Smooth muscle cell (in vitro differentiated cells): ENCODE measurements around the gene KIAA0586. TPM values are rescaled to one million over a fixed set of nuclear protein-coding genes. Genes with fewer than 3 reads are reported as not detected.

Experiments
- DNase-seq: peaks from one replicate; lab custom pipeline; 2025; ENCODE audit not compliant: unreplicated experiment; lab: John Stamatoyannopoulos, UW
- H2AFZ ChIP-seq: fragments of 200-600 bp; sonication (generic); 2 replicates; pipeline ENCODE4 v1.6.0; 2016; ENCODE audit warnings: antibody characterized with exemption, low read depth, mild to moderate bottlenecking
- H3F3A ChIP-seq: fragments of 200-600 bp; sonication (generic); 2 replicates; pipeline ENCODE4 v1.6.0; 2017; ENCODE audit warnings: antibody characterized with exemption, low read depth
- H3K27ac ChIP-seq: fragments of 200-600 bp; sonication (generic); 2 replicates; pipeline ENCODE4 v1.5.1; 2016; ENCODE audit warnings: low read depth, mild to moderate bottlenecking
- H3K27me3 ChIP-seq: fragments of 200-600 bp; sonication (generic); 2 replicates; pipeline ENCODE4 v1.6.1; 2016; ENCODE audit warnings: low read depth, mild to moderate bottlenecking
- H3K36me3 ChIP-seq: fragments of 200-600 bp; sonication (generic); 2 replicates; pipeline ENCODE4 v1.5.1; 2016; ENCODE audit warnings: low read depth
- H3K4me1 ChIP-seq: fragments of 200-600 bp; sonication (generic); 2 replicates; pipeline ENCODE4 v1.5.1; 2016; ENCODE audit warnings: low read depth
- H3K4me2 ChIP-seq: fragments of 200-600 bp; sonication (generic); 2 replicates; pipeline ENCODE4 v1.6.0; 2016; ENCODE audit warnings: mild to moderate bottlenecking
- H3K4me3 ChIP-seq: fragments of 200-600 bp; sonication (generic); 2 replicates; pipeline ENCODE4 v1.5.1; 2016; ENCODE audit warnings: mild to moderate bottlenecking
- H3K79me2 ChIP-seq: fragments of 200-600 bp; sonication (generic); 2 replicates; pipeline ENCODE4 v1.6.0; 2016; ENCODE audit warnings: low read depth, mild to moderate bottlenecking
- H3K9ac ChIP-seq: fragments of 200-600 bp; sonication (generic); 2 replicates; pipeline ENCODE4 v1.6.0; 2016; ENCODE audit warnings: low read depth
- H3K9me3 ChIP-seq: fragments of 200-600 bp; sonication (generic); replicated peaks from 2 replicates; pipeline ENCODE4 v1.5.1; 2016; ENCODE audit warnings: low read depth
- H4K20me1 ChIP-seq: fragments of 200-600 bp; sonication (generic); 2 replicates; pipeline ENCODE4 v1.6.0; 2016; ENCODE audit warnings: low read depth
- WGBS: methylation state at CpG from one replicate; pipeline ENCODE4 v1.1.7; 2016; ENCODE audit warnings: low lambda C conversion rate; 5-methylcytosine and 5-hydroxymethylcytosine counted together
- polyA plus RNA-seq: library from polyadenylated mRNA; unstranded; fragments of >200 nt; fragmentation: Nextera tagmentation; extraction: Ambion mirVana; gene quantifications from 2 replicates; pipeline ENCODE4 v1.2.1, GENCODE V29; 2016
- total RNA-seq: library from RNA; depleted of rRNA; stranded (reverse); fragments of >200 nt; gene quantifications from 2 replicates; pipeline ENCODE4 v1.2.3, GENCODE V29; 2014
- TF ChIP-seq, protein P1 (sequence below): fragments of 200-600 bp; sonication (generic); IDR thresholded peaks from 2 replicates; pipeline ENCODE4 v1.5.1; 2017; ENCODE audit warnings: borderline replicate concordance, mild to moderate bottlenecking, antibody characterized with exemption; ENCODE audit not compliant: insufficient read depth, poor library complexity, severe bottlenecking

KIAA0586 gene
- total and polyA plus RNA-seq, 2 experiments from 2014 or later: 6.5 to 20.0 TPM

DNA sequence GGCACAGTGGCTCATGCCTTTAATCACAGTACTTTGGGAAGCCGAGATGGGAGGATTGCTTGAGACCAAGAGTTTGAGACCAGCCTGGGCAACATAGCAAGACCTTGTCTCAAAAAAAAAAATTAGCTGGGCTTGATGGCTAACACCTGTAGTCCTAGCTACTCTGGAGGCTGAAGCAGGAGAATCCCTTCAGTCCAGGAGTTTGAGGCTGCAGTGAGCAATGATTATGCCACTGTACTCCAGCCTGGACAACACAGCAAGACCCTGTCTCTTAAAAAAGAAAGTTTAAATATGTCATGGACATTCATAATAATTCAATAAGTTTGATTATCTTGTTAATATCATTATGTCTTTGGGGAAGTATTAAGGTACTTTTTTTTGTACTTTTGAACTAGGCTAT, 38.9 kb downstream of the KIAA0586 start:
- Histone ChIP-seq H3K4me2 (no peak overlapping the region), H3K79me2 (no peaks in the 10 kb centered on the region), H3K4me3 (no peak overlapping the region), H3K27ac (no peak overlapping the region), H4K20me1 (no peaks in the 10 kb centered on the region), H3K9me3 (no peaks in the 10 kb centered on the region), H3F3A (no peaks in the 10 kb centered on the region), H2AFZ (no peak overlapping the region), H3K27me3 (no peaks in the 10 kb centered on the region), H3K9ac (no peak overlapping the region), H3K36me3 (no peaks in the 10 kb centered on the region), H3K4me1 (no peaks in the 10 kb centered on the region)
- DNase-seq: no peak
- 100% methylated on average over 1 of the region's 1 CpG for WGBS
- TF ChIP-seq, protein P1, sequence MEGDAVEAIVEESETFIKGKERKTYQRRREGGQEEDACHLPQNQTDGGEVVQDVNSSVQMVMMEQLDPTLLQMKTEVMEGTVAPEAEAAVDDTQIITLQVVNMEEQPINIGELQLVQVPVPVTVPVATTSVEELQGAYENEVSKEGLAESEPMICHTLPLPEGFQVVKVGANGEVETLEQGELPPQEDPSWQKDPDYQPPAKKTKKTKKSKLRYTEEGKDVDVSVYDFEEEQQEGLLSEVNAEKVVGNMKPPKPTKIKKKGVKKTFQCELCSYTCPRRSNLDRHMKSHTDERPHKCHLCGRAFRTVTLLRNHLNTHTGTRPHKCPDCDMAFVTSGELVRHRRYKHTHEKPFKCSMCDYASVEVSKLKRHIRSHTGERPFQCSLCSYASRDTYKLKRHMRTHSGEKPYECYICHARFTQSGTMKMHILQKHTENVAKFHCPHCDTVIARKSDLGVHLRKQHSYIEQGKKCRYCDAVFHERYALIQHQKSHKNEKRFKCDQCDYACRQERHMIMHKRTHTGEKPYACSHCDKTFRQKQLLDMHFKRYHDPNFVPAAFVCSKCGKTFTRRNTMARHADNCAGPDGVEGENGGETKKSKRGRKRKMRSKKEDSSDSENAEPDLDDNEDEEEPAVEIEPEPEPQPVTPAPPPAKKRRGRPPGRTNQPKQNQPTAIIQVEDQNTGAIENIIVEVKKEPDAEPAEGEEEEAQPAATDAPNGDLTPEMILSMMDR: no peak

DNA sequence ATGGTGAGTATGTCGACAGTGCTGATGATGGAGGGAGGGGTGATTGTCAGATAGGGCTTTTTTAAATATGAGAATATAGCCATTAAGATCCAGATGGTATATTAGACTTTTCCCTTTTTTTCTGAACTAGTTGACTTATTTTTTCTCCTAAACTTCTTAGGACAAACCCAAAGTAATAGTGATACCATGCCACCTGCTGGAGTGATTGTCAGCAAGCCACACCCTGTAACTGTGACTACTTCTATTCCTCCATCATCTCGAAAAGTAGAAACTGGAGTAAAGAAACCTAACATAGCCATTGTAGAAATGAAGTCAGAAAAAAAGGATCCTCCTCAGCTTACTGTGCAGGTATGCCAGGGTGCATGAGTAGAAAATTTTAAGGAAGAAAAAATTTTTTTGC, 40.1 kb downstream of the KIAA0586 start:
- H4K20me1 ChIP-seq: no peaks in the 10 kb centered on the region
- no peaks in the 10 kb centered on the region for H3K79me2 ChIP-seq
- no peak overlapping the region for H3K9ac ChIP-seq
- no peak overlapping the region for H3K4me2 ChIP-seq
- no peak overlapping the region for H3K27ac ChIP-seq
- H3K4me3 ChIP-seq: no peak overlapping the region
- no peaks in the 10 kb centered on the region for H3K4me1 ChIP-seq
- H3K27me3 ChIP-seq: no peaks in the 10 kb centered on the region
- no peaks in the 10 kb centered on the region for H3K36me3 ChIP-seq
- TF ChIP-seq, protein P1: no peak
- H3F3A ChIP-seq: no peaks in the 10 kb centered on the region
- no peak for DNase-seq
- no peaks in the 10 kb centered on the region for H3K9me3 ChIP-seq
- H2AFZ ChIP-seq: no peak overlapping the region
- 98% methylated on average over 2 of the region's 2 CpGs for WGBS

DNA sequence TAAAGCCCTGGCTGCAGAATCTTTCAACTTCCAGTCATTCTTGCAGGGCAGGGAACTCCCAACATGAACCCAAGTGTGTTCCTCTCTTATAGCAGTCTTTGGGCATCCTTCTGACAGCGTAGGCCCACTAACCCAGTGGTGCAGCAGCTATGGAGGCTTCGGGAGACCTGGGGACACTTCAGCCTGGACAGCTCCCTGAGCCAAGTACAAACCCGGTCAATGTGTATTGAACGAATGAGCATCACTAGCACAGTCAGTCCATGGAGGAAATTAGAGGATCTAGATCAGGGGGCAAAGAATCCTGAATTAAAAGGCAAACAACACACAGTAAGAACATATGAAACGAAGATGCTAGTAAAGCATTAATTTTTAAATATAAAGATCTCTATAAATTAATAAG, 41.8 kb downstream of the KIAA0586 start:
- Histone ChIP-seq H3K4me1 (no peaks in the 10 kb centered on the region), H3F3A (no peaks in the 10 kb centered on the region)
- 95% methylated on average over 5 of the region's 5 CpGs for WGBS

GRCh38 chr14:58476320-58476719, 48.8 kb downstream of the KIAA0586 start:
- Histone ChIP-seq H3K9ac (no peak overlapping the region), H3K4me1 (no peaks in the 10 kb centered on the region), H3K36me3 (no peaks in the 10 kb centered on the region), H3K9me3 (no peaks in the 10 kb centered on the region), H3K4me2 (no peak overlapping the region), H3K27me3 (no peaks in the 10 kb centered on the region), H3K27ac (no peak overlapping the region), H4K20me1 (no peaks in the 10 kb centered on the region), H3F3A (no peaks in the 10 kb centered on the region), H2AFZ (no peak overlapping the region), H3K79me2 (no peaks in the 10 kb centered on the region), H3K4me3 (no peak overlapping the region)
- 97% methylated on average over 1 of the region's 1 CpG for WGBS
- DNase-seq: no peak
- TF ChIP-seq, protein P1: no peak

More for the DNA sequence above, 41.8 kb downstream of the KIAA0586 start:
- H3K27ac ChIP-seq: no peak overlapping the region
- no peak overlapping the region for H3K4me2 ChIP-seq
- H3K36me3 ChIP-seq: no peaks in the 10 kb centered on the region
- H4K20me1 ChIP-seq: no peaks in the 10 kb centered on the region
- DNase-seq: no peak
- no peaks in the 10 kb centered on the region for H3K27me3 ChIP-seq
- no peaks in the 10 kb centered on the region for H3K79me2 ChIP-seq
- H3K4me3 ChIP-seq: no peak overlapping the region
- TF ChIP-seq, protein P1: no peak
- H3K9ac ChIP-seq: no peak overlapping the region
- no peaks in the 10 kb centered on the region for H3K9me3 ChIP-seq
- H2AFZ ChIP-seq: no peak overlapping the region
